Measurements from ENCODE around the gene LRRC37B. TPM values are rescaled to one million over a fixed set of nuclear protein-coding genes. Genes with fewer than 3 reads are reported as not detected.
"Not testable (repeated sequence)": the region's sequence is repeated elsewhere in the genome, so short reads cannot be mapped to it uniquely, and the experiment has no call there.

Gene LRRC37B
- total RNA-seq (13.1 and 25.6 TPM in 2 replicates), polyA plus RNA-seq (8.1 and 9.9 TPM in 2 replicates), polyA minus RNA-seq (ENCODE audit: low replicate concordance) (8.1 and 13.3 TPM in 2 replicates)
- 5.6 and 5.9 TPM in 2 replicates for polyA plus RNA-seq (2012)

DNA sequence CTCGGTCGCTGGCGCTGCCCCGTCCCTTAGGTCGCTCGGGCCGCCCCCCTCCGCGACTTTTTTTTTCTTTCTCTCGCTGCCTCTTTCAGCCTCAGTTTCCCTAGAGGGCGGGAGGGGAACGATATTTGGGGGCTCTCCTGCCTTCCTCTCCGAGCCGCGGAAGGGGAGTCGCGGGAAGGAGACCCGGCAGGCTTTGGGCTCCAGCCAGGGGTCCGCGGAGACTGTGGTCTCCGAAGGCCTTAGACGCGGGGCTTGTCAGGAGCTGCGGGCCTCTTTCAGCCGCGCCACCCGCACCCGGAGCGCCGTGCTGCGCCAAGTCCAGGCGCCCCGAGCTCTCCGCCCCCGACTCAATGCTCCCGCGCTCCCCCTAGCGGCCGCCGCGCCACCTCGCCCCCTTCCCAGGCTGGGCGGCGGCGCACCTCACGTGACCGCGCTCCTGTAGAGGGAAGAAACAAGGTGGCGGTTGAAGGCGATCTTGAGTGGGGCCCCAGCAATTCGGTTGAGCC lies at the start of gene LRRC37B:
Gene LRRC37B (plus strand): TSS at position 427 of the 506 bp plus-strand sequence. CDS start 14,010 bp downstream, outside the sequence.
- Histone ChIP-seq H3K4me2 (ENCODE audit: extremely low read depth, insufficient read depth, low read length) (peak within 1 kb of the TSS; percentile 92), H2AFZ (ENCODE audit: low read length) (peak within 1 kb of the TSS; percentile 99), H3K4me1 (ENCODE audit: control insufficient read depth, extremely low read depth, insufficient read depth, low read length) (no peaks in the 10 kb centered on the region), H3K27ac (ENCODE audit: insufficient read depth, low read length) (peak within 1 kb of the TSS; percentile 47), H3K27me3 (ENCODE audit: control insufficient read depth, insufficient read depth, low read length) (no peaks in the 10 kb centered on the region), H3K4me3 (replicated peaks in 1 of 4; ENCODE audit: control extremely low read depth in 1 of 4, insufficient read depth in 1 of 4, low read depth in 3 of 4, low read length in 4 of 4) (peak within 1 kb of the TSS; percentile 93 to 97 (median 95)), H3K9me3 (ENCODE audit: control insufficient read depth, insufficient read depth, low read depth, low read length) (no peaks in the 10 kb centered on the region), H3K79me2 (ENCODE audit: control insufficient read depth, insufficient read depth, low read length) (peaks cover 20% of the 10 kb centered on the region), H3K36me3 (ENCODE audit: control insufficient read depth, insufficient read depth, low read length) (no peaks in the 10 kb centered on the region), H3K9ac (ENCODE audit: insufficient read depth, low read length) (peak within 1 kb of the TSS; percentile 67), H4K20me1 (ENCODE audit: control insufficient read depth, extremely low read depth, insufficient read depth, low read length) (no peaks in the 10 kb centered on the region)
- TF ChIP-seq EZH2 (IDR thresholded peaks at IDR 0.05; ENCODE audit: low read length, missing control alignments) = no peak
- TF ChIP-seq, protein P1, sequence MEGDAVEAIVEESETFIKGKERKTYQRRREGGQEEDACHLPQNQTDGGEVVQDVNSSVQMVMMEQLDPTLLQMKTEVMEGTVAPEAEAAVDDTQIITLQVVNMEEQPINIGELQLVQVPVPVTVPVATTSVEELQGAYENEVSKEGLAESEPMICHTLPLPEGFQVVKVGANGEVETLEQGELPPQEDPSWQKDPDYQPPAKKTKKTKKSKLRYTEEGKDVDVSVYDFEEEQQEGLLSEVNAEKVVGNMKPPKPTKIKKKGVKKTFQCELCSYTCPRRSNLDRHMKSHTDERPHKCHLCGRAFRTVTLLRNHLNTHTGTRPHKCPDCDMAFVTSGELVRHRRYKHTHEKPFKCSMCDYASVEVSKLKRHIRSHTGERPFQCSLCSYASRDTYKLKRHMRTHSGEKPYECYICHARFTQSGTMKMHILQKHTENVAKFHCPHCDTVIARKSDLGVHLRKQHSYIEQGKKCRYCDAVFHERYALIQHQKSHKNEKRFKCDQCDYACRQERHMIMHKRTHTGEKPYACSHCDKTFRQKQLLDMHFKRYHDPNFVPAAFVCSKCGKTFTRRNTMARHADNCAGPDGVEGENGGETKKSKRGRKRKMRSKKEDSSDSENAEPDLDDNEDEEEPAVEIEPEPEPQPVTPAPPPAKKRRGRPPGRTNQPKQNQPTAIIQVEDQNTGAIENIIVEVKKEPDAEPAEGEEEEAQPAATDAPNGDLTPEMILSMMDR (conservative IDR thresholded peaks at IDR 0.05 in 1 of 2, IDR thresholded peaks at IDR 0.05 in 1 of 2; ENCODE audit: low read depth in 1 of 2, low read length in 2 of 2) = peak; percentile 63 to 80
- peak; percentile 60 to 70 for DNase-seq (ENCODE audit: low read depth in 2 of 2)

DNA sequence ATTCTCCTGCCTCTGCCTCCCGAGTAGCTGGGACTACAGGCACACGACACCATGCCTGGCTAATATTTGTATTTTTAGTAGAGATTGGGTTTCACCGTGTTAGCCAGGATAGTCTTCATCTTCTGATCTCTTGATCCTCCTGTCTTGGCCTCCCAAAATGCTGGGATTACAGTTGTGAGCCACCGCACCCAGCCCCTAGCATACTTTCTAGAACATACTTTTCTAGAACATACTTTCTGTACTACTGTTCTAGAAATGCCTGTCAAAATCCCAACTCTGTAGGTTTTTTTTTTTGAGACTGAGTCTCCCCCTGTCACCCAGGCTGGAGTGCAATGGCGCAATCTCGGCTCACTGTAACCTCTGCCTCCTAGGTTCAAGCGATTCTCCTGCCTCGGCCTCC lies 43.1 kb upstream of the LRRC37B start:
- H4K20me1 ChIP-seq (ENCODE audit: control insufficient read depth, extremely low read depth, insufficient read depth, low read length); H3K79me2 ChIP-seq (ENCODE audit: control insufficient read depth, insufficient read depth, low read length); DNase-seq (ENCODE audit: low read depth in 2 of 2); H3K9me3 ChIP-seq (ENCODE audit: control insufficient read depth, insufficient read depth, low read depth, low read length); H2AFZ ChIP-seq (ENCODE audit: low read length); H3K9ac ChIP-seq (ENCODE audit: insufficient read depth, low read length); H3K36me3 ChIP-seq (ENCODE audit: control insufficient read depth, insufficient read depth, low read length); H3K4me1 ChIP-seq (ENCODE audit: control insufficient read depth, extremely low read depth, insufficient read depth, low read length); H3K27me3 ChIP-seq (ENCODE audit: control insufficient read depth, insufficient read depth, low read length); H3K4me2 ChIP-seq (ENCODE audit: extremely low read depth, insufficient read depth, low read length); H3K4me3 ChIP-seq (replicated peaks in 1 of 4; ENCODE audit: control extremely low read depth in 1 of 4, insufficient read depth in 1 of 4, low read depth in 3 of 4, low read length in 4 of 4); H3K27ac ChIP-seq (ENCODE audit: insufficient read depth, low read length): not testable (repeated sequence)

DNA sequence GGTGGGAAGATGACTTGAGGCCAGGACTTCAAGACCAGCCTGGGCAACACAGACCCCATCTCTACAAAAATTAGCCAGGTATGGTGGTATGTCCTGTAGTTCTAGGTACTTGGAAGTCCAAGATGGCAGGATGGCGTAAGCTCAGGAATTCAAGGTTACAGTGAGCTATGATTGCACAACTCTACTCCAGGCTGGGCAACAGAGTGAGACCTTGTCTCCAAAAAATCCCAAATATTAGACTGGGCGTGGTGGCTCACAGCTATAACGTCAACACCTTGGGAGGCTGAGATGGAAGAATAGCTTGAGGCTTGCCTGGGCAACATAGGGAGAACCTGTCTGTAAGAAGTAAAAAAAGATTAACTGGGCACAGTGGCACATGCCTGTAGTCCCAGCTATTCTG lies 39.5 kb upstream of the LRRC37B start:
- no peak overlapping the region for H2AFZ ChIP-seq (ENCODE audit: low read length)
- H3K27me3 ChIP-seq (ENCODE audit: control insufficient read depth, insufficient read depth, low read length) = no peaks in the 10 kb centered on the region
- no peaks in the 10 kb centered on the region for H3K36me3 ChIP-seq (ENCODE audit: control insufficient read depth, insufficient read depth, low read length)
- H4K20me1 ChIP-seq (ENCODE audit: control insufficient read depth, extremely low read depth, insufficient read depth, low read length) = no peaks in the 10 kb centered on the region
- no peak overlapping the region for H3K4me2 ChIP-seq (ENCODE audit: extremely low read depth, insufficient read depth, low read length)
- H3K4me1 ChIP-seq (ENCODE audit: control insufficient read depth, extremely low read depth, insufficient read depth, low read length) = no peaks in the 10 kb centered on the region
- no peak for TF ChIP-seq EZH2 (IDR thresholded peaks at IDR 0.05; ENCODE audit: low read length, missing control alignments)
- TF ChIP-seq, protein P1 (conservative IDR thresholded peaks at IDR 0.05 in 1 of 2, IDR thresholded peaks at IDR 0.05 in 1 of 2; ENCODE audit: low read depth in 1 of 2, low read length in 2 of 2) = no peak
- no peak overlapping the region for H3K4me3 ChIP-seq (replicated peaks in 1 of 4; ENCODE audit: control extremely low read depth in 1 of 4, insufficient read depth in 1 of 4, low read depth in 3 of 4, low read length in 4 of 4)
- DNase-seq (ENCODE audit: low read depth in 2 of 2) = no peak
- no peaks in the 10 kb centered on the region for H3K9me3 ChIP-seq (ENCODE audit: control insufficient read depth, insufficient read depth, low read depth, low read length)
- no peaks in the 10 kb centered on the region for H3K79me2 ChIP-seq (ENCODE audit: control insufficient read depth, insufficient read depth, low read length)
- H3K9ac ChIP-seq (ENCODE audit: insufficient read depth, low read length) = no peak overlapping the region
- no peak overlapping the region for H3K27ac ChIP-seq (ENCODE audit: insufficient read depth, low read length)

DNA sequence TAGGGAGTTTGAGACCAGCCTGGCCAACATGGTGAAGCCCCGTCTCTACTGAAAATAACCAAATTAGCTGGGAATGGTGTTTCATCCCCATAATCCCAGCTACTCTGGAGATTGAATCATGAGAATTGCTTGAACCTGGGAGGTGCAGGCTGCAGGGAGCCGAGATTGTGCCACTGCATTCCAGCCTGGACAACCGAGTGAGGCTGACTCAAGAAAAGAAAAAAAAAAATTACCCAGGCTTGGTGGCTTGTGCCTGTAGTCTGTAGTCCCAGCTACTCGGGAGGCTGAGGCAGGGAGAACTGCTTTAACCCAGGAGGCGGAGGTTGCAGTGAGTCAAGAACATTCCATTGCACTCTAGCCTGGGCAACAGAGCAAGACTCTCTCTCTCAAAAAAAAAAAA lies 36.8 kb upstream of the LRRC37B start:
- not testable (repeated sequence) for H3K27me3 ChIP-seq (ENCODE audit: control insufficient read depth, insufficient read depth, low read length); H3K79me2 ChIP-seq (ENCODE audit: control insufficient read depth, insufficient read depth, low read length); H4K20me1 ChIP-seq (ENCODE audit: control insufficient read depth, extremely low read depth, insufficient read depth, low read length); H3K9me3 ChIP-seq (ENCODE audit: control insufficient read depth, insufficient read depth, low read depth, low read length); H2AFZ ChIP-seq (ENCODE audit: low read length); H3K9ac ChIP-seq (ENCODE audit: insufficient read depth, low read length); H3K4me1 ChIP-seq (ENCODE audit: control insufficient read depth, extremely low read depth, insufficient read depth, low read length); DNase-seq (ENCODE audit: low read depth in 2 of 2); H3K4me3 ChIP-seq (replicated peaks in 1 of 4; ENCODE audit: control extremely low read depth in 1 of 4, insufficient read depth in 1 of 4, low read depth in 3 of 4, low read length in 4 of 4); H3K4me2 ChIP-seq (ENCODE audit: extremely low read depth, insufficient read depth, low read length); H3K27ac ChIP-seq (ENCODE audit: insufficient read depth, low read length); H3K36me3 ChIP-seq (ENCODE audit: control insufficient read depth, insufficient read depth, low read length)

DNA sequence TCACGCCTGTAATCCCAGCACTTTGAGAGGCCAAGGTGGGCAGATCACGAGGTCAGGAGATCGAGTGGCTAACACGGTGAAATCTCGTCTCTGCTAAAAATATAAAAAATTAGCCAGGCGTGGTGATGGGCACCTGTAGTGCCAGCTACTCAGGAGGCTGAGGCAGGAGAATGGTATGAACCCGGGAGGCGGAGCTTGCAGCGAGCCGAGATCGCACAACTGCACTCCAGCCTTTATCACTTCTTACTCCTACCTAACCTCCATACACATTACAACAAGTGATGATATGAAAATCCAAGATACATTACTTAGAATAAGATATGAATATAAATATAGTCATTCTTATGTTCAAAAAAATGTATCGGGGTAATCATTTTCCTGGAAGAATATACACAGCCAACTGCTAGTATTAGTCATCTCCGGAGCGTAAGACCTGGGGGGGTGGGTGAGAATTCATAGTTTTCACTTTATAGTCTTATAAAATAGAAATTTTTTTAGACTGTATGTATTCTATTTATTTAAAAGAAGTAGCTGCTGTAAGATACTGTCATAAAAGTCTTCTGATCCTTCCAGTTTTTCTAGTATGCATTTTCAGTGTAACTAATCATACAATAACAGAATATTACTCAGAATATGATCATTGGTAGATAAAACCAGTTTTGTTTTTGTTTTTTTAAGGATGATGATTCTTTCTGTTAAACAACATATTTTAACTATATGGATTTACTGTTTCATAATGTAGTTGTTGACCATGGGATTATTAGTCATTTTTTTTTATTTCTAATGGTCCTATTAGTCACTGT lies 32.7 kb upstream of the LRRC37B start:
- DNase-seq (ENCODE audit: low read depth in 2 of 2) = peak; percentile 6 to 24
- H3K9ac ChIP-seq (ENCODE audit: insufficient read depth, low read length); H3K4me3 ChIP-seq (replicated peaks in 1 of 4; ENCODE audit: control extremely low read depth in 1 of 4, insufficient read depth in 1 of 4, low read depth in 3 of 4, low read length in 4 of 4); H3K79me2 ChIP-seq (ENCODE audit: control insufficient read depth, insufficient read depth, low read length); H3K27me3 ChIP-seq (ENCODE audit: control insufficient read depth, insufficient read depth, low read length); H4K20me1 ChIP-seq (ENCODE audit: control insufficient read depth, extremely low read depth, insufficient read depth, low read length); H3K36me3 ChIP-seq (ENCODE audit: control insufficient read depth, insufficient read depth, low read length); H2AFZ ChIP-seq (ENCODE audit: low read length); H3K9me3 ChIP-seq (ENCODE audit: control insufficient read depth, insufficient read depth, low read depth, low read length); H3K4me1 ChIP-seq (ENCODE audit: control insufficient read depth, extremely low read depth, insufficient read depth, low read length); H3K4me2 ChIP-seq (ENCODE audit: extremely low read depth, insufficient read depth, low read length); H3K27ac ChIP-seq (ENCODE audit: insufficient read depth, low read length): not testable (repeated sequence)
